ENCODE measurements around the gene CLMP.

Gene CLMP

DNA sequence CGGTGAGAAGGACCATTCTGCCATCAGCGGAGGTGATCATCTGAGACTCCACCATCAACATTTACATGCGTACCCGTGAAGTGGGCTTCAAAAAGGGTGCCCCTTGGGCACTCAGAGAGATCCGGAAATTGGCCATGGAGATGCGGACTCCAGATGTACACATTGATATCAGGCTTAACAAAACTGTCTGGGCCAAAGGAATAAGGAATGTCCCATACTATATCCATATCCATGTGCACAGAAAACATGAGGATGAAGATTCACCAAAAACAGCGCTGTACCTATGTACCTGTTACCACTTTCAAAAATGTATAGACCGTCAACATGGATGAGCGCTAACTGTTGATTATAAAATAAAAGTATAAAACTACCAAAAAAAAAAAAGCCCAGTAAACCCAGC lies 143.9 kb downstream of the CLMP start:
- TF ChIP-seq GATA2 (IDR thresholded peaks at IDR 0.05; ENCODE audit: low read depth, low read length) (no peak), GATA3 (IDR thresholded peaks at IDR 0.05; ENCODE audit: low read depth, low read length) (no peak)

DNA sequence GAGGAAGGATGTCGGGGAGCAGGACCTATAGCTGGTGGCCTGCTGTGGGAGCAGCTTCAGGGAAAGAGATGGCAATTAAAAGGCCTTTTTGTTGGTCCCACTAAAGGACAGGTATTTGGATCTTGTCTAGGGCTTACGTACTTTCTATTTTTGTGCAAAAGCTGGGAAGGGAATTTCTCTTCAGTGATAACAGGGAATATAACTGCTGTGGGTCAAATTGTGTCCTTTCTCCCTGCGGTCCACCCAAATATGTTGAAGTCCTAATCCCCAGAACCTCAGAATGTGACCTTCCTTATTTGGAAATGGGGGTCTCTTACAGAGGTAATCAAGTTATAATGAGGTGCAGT lies 147.1 kb downstream of the CLMP start:
- no peak for TF ChIP-seq GATA3 (IDR thresholded peaks at IDR 0.05; ENCODE audit: low read depth, low read length)
- no peak for TF ChIP-seq GATA2 (IDR thresholded peaks at IDR 0.05; ENCODE audit: low read depth, low read length)

DNA sequence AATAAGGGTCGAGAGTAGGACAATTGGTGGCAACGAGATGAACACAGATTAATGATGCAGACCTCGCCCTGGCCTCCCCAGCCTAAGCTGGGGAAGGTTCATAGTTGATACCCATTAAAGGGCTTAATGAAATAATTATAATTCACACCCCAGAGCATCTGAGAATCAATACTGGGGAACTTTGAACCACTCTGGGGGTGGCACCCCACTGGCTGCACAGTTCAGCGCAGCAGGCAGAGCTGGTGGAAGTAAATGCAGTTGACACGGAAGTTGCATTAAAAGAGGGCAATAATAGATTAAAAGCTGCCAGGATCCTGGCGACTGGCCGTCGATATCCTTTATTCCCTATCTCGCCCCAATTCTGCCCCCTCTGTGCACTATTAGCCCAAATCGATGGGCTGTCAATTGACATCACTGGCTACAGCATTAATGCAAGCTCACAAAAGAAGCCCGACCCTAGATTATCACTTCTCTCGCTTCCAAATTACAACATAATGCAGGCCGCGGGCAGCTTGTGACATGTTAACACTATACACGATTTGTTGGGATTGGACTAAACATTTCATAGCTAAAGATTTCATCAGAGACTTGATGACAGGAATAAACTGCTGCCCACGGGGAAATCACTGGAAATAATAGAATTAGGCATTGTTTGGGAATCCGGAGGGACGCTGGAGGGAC lies 147.6 kb downstream of the CLMP start:
- TF ChIP-seq GATA3 (IDR thresholded peaks at IDR 0.05; ENCODE audit: low read depth, low read length) (no peak), GATA2 (IDR thresholded peaks at IDR 0.05; ENCODE audit: low read depth, low read length) (no peak)

DNA sequence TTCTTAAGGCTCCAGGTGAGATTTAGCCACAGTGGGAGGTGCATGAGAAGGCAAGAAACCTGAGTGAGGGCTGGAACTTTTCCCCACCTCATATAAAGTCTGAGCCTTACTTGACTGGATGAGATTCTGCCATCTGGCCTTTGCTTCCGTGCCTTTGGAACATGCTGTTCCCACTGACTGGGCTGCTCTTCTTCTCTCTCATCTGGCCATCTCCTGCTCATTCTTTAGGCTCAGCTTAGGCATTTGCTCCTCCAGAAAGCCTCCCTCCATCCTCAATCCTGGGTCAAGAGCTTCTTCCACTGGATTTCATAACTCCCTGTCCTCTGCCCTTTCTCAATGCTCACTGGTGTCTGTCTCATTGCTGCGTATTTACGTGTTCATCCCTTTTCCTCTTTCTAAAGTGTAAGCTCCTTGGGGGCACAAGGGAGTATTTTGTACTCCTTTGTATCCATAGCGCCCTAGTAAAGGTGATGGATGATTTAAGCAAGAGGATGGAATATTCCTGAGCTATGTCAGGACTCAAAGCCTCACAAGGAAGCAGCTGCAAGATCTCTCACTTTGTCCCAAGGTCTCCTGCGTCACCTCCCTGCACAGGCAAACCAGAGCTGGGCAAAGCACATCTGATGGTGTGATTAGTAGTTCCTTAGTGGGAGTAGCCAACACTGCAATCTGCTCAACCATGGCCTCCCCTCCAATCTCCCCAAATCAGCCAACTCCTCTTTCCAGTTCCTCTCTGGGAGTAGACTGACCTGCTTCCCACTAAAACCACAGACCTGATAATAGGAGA lies 148.4 kb downstream of the CLMP start:
- TF ChIP-seq GATA2 (IDR thresholded peaks at IDR 0.05; ENCODE audit: low read depth, low read length) (no peak), GATA3 (IDR thresholded peaks at IDR 0.05; ENCODE audit: low read depth, low read length) (no peak)

DNA sequence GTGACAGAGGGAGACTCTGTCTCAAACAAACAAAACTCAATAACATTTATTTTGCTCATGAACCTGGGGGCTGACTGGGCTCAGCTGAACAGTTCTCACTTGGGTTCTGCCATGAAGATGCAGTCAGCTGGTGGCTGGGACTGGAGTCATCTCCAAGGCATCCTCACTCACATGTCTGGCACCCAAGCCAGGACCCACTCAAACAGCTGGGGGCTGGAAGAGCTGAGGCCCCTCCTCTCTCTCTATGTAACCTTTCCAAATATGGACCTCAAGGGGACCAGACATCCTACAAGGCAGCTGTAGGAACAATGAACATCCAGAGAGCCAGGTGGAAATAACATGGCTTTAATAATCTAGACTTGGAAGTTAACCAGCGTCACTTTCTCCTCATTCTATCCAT lies 149.9 kb downstream of the CLMP start:
- TF ChIP-seq GATA3 (IDR thresholded peaks at IDR 0.05; ENCODE audit: low read depth, low read length), result no peak
- no peak for TF ChIP-seq GATA2 (IDR thresholded peaks at IDR 0.05; ENCODE audit: low read depth, low read length)

DNA sequence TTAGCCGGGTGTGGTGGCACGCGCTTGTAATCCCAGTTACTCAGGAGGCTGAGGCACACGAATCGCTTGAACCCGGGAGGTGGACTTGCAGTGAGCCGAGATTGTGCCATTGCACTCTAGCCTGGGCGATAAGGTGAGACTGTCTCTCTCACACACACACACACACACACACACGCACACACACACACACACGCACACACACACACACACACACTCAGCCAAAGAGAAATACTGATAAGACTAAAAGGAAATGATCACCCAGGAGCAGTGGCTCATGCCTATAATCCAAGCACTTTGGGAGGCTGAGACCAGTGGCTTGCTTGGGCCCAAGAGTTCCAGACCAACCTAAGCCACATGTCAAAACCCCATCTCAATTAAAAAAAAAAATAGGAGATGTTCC lies 153.9 kb downstream of the CLMP start:
- TF ChIP-seq GATA3 (IDR thresholded peaks at IDR 0.05; ENCODE audit: low read depth, low read length) (no peak), GATA2 (IDR thresholded peaks at IDR 0.05; ENCODE audit: low read depth, low read length) (no peak)

DNA sequence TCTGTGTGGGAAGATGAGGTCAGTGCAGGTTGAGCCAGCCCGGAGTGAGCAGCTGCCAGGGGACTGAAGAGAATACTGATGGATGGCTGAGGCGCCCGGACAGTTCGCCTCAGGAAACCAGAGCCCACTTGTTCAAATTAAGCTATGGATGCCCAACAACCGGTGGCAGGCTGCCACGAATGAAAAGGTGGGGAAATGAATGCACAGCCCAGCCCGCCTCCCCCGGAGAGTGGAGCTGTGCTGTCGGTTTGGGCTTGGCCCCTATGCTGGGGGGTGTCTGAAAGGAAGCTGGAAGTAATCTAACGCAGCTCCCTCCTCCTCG lies 155.0 kb downstream of the CLMP start:
- TF ChIP-seq GATA2 (IDR thresholded peaks at IDR 0.05; ENCODE audit: low read depth, low read length) (no peak), GATA3 (IDR thresholded peaks at IDR 0.05; ENCODE audit: low read depth, low read length) (no peak)

DNA sequence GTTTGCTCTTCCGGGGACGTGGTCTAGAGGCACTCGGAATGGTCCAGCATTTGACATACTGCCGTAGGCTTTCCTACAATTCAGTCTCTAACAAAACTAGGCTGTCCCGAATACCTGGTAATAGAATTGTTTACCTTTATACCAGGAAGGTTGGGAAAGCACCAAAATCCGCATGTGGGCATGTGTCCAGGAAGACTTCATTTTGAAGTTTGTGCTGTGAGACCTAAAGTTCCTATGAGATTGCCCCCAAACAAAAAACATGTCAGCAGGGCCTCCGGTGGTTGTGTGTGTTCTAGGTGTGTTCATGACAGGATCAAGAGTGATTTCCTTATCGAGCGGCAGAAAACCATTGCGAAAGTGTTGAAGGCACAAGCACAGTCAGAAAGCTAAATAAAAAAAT lies 159.2 kb downstream of the CLMP start:
- TF ChIP-seq GATA2 (IDR thresholded peaks at IDR 0.05; ENCODE audit: low read depth, low read length) (no peak), GATA3 (IDR thresholded peaks at IDR 0.05; ENCODE audit: low read depth, low read length) (no peak)

DNA sequence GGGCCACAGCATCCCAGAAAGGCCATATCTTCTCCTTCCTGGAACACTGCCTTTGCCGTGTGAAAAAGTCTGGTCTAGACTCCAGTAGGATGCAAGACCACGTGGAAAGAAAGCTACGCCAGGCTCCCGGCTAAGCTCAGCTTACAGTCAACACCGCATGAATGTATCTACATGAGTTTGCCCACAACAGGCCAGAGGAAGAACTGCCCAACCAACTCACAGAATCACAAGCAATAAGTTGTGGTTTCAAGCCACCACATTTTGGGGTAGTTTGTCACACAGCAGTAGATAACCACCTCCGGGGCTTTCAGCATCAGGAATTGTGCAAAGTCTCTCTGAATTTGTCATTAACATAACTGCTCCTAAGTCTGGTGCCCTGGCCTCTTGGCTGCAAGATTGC lies 160.5 kb downstream of the CLMP start:
- TF ChIP-seq GATA2 (IDR thresholded peaks at IDR 0.05; ENCODE audit: low read depth, low read length) (no peak), GATA3 (IDR thresholded peaks at IDR 0.05; ENCODE audit: low read depth, low read length) (no peak)

DNA sequence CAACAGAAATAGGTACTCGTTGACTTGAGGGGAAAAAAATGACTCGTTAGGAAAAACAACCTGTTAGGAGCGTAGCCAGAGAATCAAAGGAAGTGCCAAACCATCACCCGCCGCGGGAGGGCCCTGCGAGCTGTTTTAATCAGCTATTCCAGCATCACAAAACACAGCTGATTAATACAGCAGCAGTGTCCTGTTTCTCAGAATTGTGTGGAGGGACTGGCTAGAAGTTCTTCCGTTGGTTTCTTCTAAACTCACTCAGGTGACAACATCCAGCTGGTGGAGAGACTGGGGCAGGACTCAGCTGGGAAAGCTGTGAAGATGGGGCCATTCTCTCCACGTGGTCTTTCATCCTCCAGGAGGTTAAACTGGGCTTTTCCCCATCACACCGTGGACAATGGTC lies 161.2 kb downstream of the CLMP start:
- TF ChIP-seq GATA2 (IDR thresholded peaks at IDR 0.05; ENCODE audit: low read depth, low read length), result no peak
- TF ChIP-seq GATA3 (IDR thresholded peaks at IDR 0.05; ENCODE audit: low read depth, low read length), result no peak

DNA sequence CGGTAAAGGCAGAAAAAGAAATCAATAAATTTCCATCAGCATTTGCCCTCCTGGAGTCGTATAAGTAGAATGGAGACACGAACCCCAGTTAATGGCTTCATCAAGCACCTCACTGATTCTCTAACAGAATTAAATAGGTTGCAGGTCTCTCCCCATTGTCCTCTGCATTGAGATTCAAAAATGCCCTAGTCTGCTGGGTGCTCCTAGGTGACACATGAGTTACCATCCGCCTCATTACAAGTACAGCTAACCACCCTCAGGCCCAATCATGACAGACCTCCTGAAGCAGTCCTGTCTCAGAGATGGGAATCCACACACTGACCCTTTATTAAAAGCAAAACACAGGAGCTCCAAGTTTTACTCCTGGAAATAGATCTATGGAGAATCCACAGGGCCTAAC lies 164.5 kb downstream of the CLMP start:
- TF ChIP-seq GATA2 (IDR thresholded peaks at IDR 0.05; ENCODE audit: low read depth, low read length), result no peak
- no peak for TF ChIP-seq GATA3 (IDR thresholded peaks at IDR 0.05; ENCODE audit: low read depth, low read length)

DNA sequence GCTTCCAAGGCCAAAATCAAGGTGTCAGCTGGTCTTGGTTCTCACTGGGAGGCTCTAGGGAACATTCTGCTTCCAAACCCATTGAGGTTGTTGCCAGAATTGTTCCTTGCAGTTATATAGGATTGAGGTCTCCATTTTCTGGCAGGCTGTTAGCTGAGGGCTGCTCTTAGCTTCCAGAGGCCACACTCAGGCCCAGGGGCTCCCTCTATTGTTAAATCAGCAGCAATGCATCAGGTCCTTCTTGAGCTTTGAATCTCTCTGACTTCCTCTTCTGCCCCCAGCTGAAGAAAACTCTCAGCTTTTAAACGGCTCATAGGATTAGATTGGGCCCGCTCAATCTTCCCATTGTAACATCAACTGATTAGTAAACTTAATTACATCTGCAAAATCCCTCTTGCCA lies 174.1 kb downstream of the CLMP start:
- no peak for TF ChIP-seq GATA3 (IDR thresholded peaks at IDR 0.05; ENCODE audit: low read depth, low read length)
- no peak for TF ChIP-seq GATA2 (IDR thresholded peaks at IDR 0.05; ENCODE audit: low read depth, low read length)

Data from SH-SY5Y (cell line).